IPS-15b (cell line): ENCODE data around the gene NPAS3.

Source experiments
- H3K27me3 ChIP-seq: one replicate; pipeline ENCODE4 v1.6.1; 2013; ENCODE audit warnings: low read length; ENCODE audit not compliant: control insufficient read depth, insufficient read depth
- H3K36me3 ChIP-seq: one replicate; pipeline ENCODE4 v1.6.1; 2013; ENCODE audit warnings: low read length; ENCODE audit not compliant: control insufficient read depth, insufficient read depth
- H3K4me1 ChIP-seq: one replicate; pipeline ENCODE4 v1.6.1; 2013; ENCODE audit warnings: mild to moderate bottlenecking, low read length; ENCODE audit not compliant: control insufficient read depth, insufficient read depth
- H3K4me3 ChIP-seq: one replicate; pipeline ENCODE4 v1.5.1; 2013; ENCODE audit warnings: low read depth, low read length
- H3K9ac ChIP-seq: one replicate; pipeline ENCODE4 v1.6.1; 2013; ENCODE audit warnings: low read depth, mild to moderate bottlenecking, low read length
- H3K9me3 ChIP-seq: one replicate; pipeline ENCODE4 v1.6.1; 2013; ENCODE audit warnings: mild to moderate bottlenecking, low read length; ENCODE audit not compliant: control insufficient read depth, insufficient read depth

NPAS3 gene

GRCh38 chr14:33636716-33637115 lies 698.0 kb downstream of the NPAS3 start:
- Histone ChIP-seq H3K4me1 (peaks cover 6% of the 10 kb centered on the region), H3K36me3 (no peaks in the 10 kb centered on the region), H3K9me3 (no peaks in the 10 kb centered on the region), H3K27me3 (no peaks in the 10 kb centered on the region), H3K4me3 (no peak overlapping the region), H3K9ac (no peak overlapping the region)

GRCh38 chr14:33642080-33642479 lies 703.4 kb downstream of the NPAS3 start:
- Histone ChIP-seq H3K9ac (no peak overlapping the region), H3K4me3 (no peak overlapping the region), H3K36me3 (no peaks in the 10 kb centered on the region), H3K4me1 (peaks cover 14% of the 10 kb centered on the region), H3K9me3 (no peaks in the 10 kb centered on the region), H3K27me3 (no peaks in the 10 kb centered on the region)

GRCh38 chr14:33642691-33643244 lies 704.1 kb downstream of the NPAS3 start:
- Histone ChIP-seq H3K36me3 (no peaks in the 10 kb centered on the region), H3K4me3 (no peak overlapping the region), H3K9me3 (no peaks in the 10 kb centered on the region), H3K27me3 (no peaks in the 10 kb centered on the region), H3K4me1 (peaks cover 14% of the 10 kb centered on the region), H3K9ac (no peak overlapping the region)

- H3K27me3 ChIP-seq = no peaks in the 10 kb centered on the region
- H3K9ac ChIP-seq = no peak overlapping the region
- peaks cover 14% of the 10 kb centered on the region for H3K4me1 ChIP-seq
- no peak overlapping the region for H3K4me3 ChIP-seq
- H3K9me3 ChIP-seq = no peaks in the 10 kb centered on the region
- H3K36me3 ChIP-seq = no peaks in the 10 kb centered on the region
These were observed 704.9 kb downstream of the NPAS3 start for GRCh38 chr14:33643426-33644181.

- H3K4me3 ChIP-seq = no peak overlapping the region
- peaks cover 7% of the 10 kb centered on the region for H3K4me1 ChIP-seq
- no peaks in the 10 kb centered on the region for H3K36me3 ChIP-seq
- H3K9ac ChIP-seq = no peak overlapping the region
- no peaks in the 10 kb centered on the region for H3K27me3 ChIP-seq
- no peaks in the 10 kb centered on the region for H3K9me3 ChIP-seq
These were observed 708.1 kb downstream of the NPAS3 start for GRCh38 chr14:33646692-33647260.

GRCh38 chr14:33647385-33647786 lies 708.7 kb downstream of the NPAS3 start:
- Histone ChIP-seq H3K4me3 (no peak overlapping the region), H3K36me3 (no peaks in the 10 kb centered on the region)

GRCh38 chr14:33650430-33650829 lies 711.8 kb downstream of the NPAS3 start:
- Histone ChIP-seq H3K9ac (no peak overlapping the region), H3K4me1 (no peaks in the 10 kb centered on the region), H3K9me3 (no peaks in the 10 kb centered on the region), H3K27me3 (no peaks in the 10 kb centered on the region), H3K36me3 (no peaks in the 10 kb centered on the region), H3K4me3 (no peak overlapping the region)

More at GRCh38 chr14:33647385-33647786, 708.7 kb downstream of the NPAS3 start:
- H3K4me1 ChIP-seq = peaks cover 5% of the 10 kb centered on the region
- H3K9ac ChIP-seq = no peak overlapping the region
- H3K9me3 ChIP-seq = no peaks in the 10 kb centered on the region
- H3K27me3 ChIP-seq = no peaks in the 10 kb centered on the region

GRCh38 chr14:33652566-33653307 lies 714.1 kb downstream of the NPAS3 start:
- no peaks in the 10 kb centered on the region for H3K36me3 ChIP-seq
- no peaks in the 10 kb centered on the region for H3K27me3 ChIP-seq
- H3K4me3 ChIP-seq = no peak overlapping the region
- H3K9me3 ChIP-seq = no peaks in the 10 kb centered on the region
- no peak overlapping the region for H3K9ac ChIP-seq
- H3K4me1 ChIP-seq = no peaks in the 10 kb centered on the region

- no peaks in the 10 kb centered on the region for H3K27me3 ChIP-seq
- H3K4me1 ChIP-seq = no peaks in the 10 kb centered on the region
- no peaks in the 10 kb centered on the region for H3K9me3 ChIP-seq
- no peak overlapping the region for H3K9ac ChIP-seq
- H3K4me3 ChIP-seq = no peak overlapping the region
- H3K36me3 ChIP-seq = no peaks in the 10 kb centered on the region
These were observed 714.6 kb downstream of the NPAS3 start for GRCh38 chr14:33653308-33653695.

- no peak overlapping the region for H3K4me3 ChIP-seq
- H3K4me1 ChIP-seq = no peaks in the 10 kb centered on the region
- no peaks in the 10 kb centered on the region for H3K36me3 ChIP-seq
- H3K9ac ChIP-seq = no peak overlapping the region
- no peaks in the 10 kb centered on the region for H3K27me3 ChIP-seq
- H3K9me3 ChIP-seq = no peaks in the 10 kb centered on the region
These were observed 716.7 kb downstream of the NPAS3 start for GRCh38 chr14:33655421-33655820.

- H3K4me1 ChIP-seq = no peaks in the 10 kb centered on the region
- H3K36me3 ChIP-seq = no peaks in the 10 kb centered on the region
- no peak overlapping the region for H3K4me3 ChIP-seq
- H3K9ac ChIP-seq = no peak overlapping the region
- no peaks in the 10 kb centered on the region for H3K27me3 ChIP-seq
- no peaks in the 10 kb centered on the region for H3K9me3 ChIP-seq
These were observed 718.8 kb downstream of the NPAS3 start for GRCh38 chr14:33657476-33657875.
